ENCODE data around the gene SLX9. TPM values are rescaled to one million over a fixed set of nuclear protein-coding genes. Genes with fewer than 3 reads are reported as not detected.

The SLX9 gene
- total RNA-seq, 1 donor from 2014 or later: 38.8 TPM

- Mint-ChIP-seq H3K4me1 (ENCODE audit: low read depth, unreplicated experiment) (peaks cover 14% of the 10 kb centered on the region), H3K9me3 (ENCODE audit: unreplicated experiment) (no peaks in the 10 kb centered on the region), H3K27me3 (ENCODE audit: low read depth, unreplicated experiment) (no peaks in the 10 kb centered on the region), H3K36me3 (ENCODE audit: low read depth, unreplicated experiment) (peaks cover 6% of the 10 kb centered on the region), H3K4me3 (ENCODE audit: unreplicated experiment) (no peak overlapping the region), H3K27ac (ENCODE audit: unreplicated experiment) (no peak overlapping the region)
- no peak overlapping the region for H3K4me2 ChIP-seq (ENCODE audit: low read length)
- DNase-seq (ENCODE audit: low read depth) (no peak), FAIRE-seq (no peak)
- peaks cover 83% of the 10 kb centered on the region for H3K79me2 ChIP-seq (ENCODE audit: insufficient read depth, low read length)
- no peak overlapping the region for H3K9ac ChIP-seq (ENCODE audit: low read length)
- peaks cover 95% of the 10 kb centered on the region for H4K20me1 ChIP-seq (ENCODE audit: insufficient read depth, low read length)
- H3K27me3 ChIP-seq (ENCODE audit: insufficient read depth, low read length): no peaks in the 10 kb centered on the region
- no peaks in the 10 kb centered on the region for H3K9me3 ChIP-seq (ENCODE audit: insufficient read depth, low read depth, low read length)
- no peak overlapping the region for H3K27ac ChIP-seq (ENCODE audit: low read depth, low read length)
- TF ChIP-seq EZH2 (IDR thresholded peaks at IDR 0.05; ENCODE audit: insufficient read depth, low read length) (no peak), CTCF (IDR thresholded peaks at IDR 0.05; ENCODE audit: insufficient read depth, low read depth, low read length) (no peak)
- H3K4me3 ChIP-seq (ENCODE audit: insufficient read depth, low read depth, low read length): no peak overlapping the region
- peaks cover 20% of the 10 kb centered on the region for H3K4me1 ChIP-seq (ENCODE audit: insufficient read depth, low read length)
- H3K36me3 ChIP-seq (ENCODE audit: insufficient read depth, low read length): no peaks in the 10 kb centered on the region
- H2AFZ ChIP-seq (ENCODE audit: low read depth, low read length): no peak overlapping the region
These were observed 13.2 kb downstream of the SLX9 start for GRCh38 chr21:44952929-44953627.

GRCh38 chr21:44953628-44954021, 13.8 kb downstream of the SLX9 start:
- Histone ChIP-seq H4K20me1 (ENCODE audit: insufficient read depth, low read length) (peaks cover 94% of the 10 kb centered on the region), H3K4me3 (ENCODE audit: insufficient read depth, low read depth, low read length) (no peak overlapping the region), H3K4me2 (ENCODE audit: low read length) (no peak overlapping the region), H3K79me2 (ENCODE audit: insufficient read depth, low read length) (peaks cover 85% of the 10 kb centered on the region), H3K27me3 (ENCODE audit: insufficient read depth, low read length) (no peaks in the 10 kb centered on the region), H3K36me3 (ENCODE audit: insufficient read depth, low read length) (no peaks in the 10 kb centered on the region), H3K4me1 (ENCODE audit: insufficient read depth, low read length) (peaks cover 25% of the 10 kb centered on the region), H3K27ac (ENCODE audit: low read depth, low read length) (no peak overlapping the region), H3K9ac (ENCODE audit: low read length) (no peak overlapping the region), H3K9me3 (ENCODE audit: insufficient read depth, low read depth, low read length) (no peaks in the 10 kb centered on the region), H2AFZ (ENCODE audit: low read depth, low read length) (no peak overlapping the region)
- Mint-ChIP-seq H3K27ac (ENCODE audit: unreplicated experiment) (no peak overlapping the region), H3K27me3 (ENCODE audit: low read depth, unreplicated experiment) (no peaks in the 10 kb centered on the region), H3K4me3 (ENCODE audit: unreplicated experiment) (no peak overlapping the region), H3K36me3 (ENCODE audit: low read depth, unreplicated experiment) (peaks cover 6% of the 10 kb centered on the region), H3K4me1 (ENCODE audit: low read depth, unreplicated experiment) (peaks cover 16% of the 10 kb centered on the region), H3K9me3 (ENCODE audit: unreplicated experiment) (no peaks in the 10 kb centered on the region)
- TF ChIP-seq EZH2 (IDR thresholded peaks at IDR 0.05; ENCODE audit: insufficient read depth, low read length) (no peak), CTCF (IDR thresholded peaks at IDR 0.05; ENCODE audit: insufficient read depth, low read depth, low read length) (no peak)
- DNase-seq (ENCODE audit: low read depth): no peak
- no peak for FAIRE-seq

GRCh38 chr21:44954281-44954771, 14.5 kb downstream of the SLX9 start:
- FAIRE-seq (no peak), DNase-seq (ENCODE audit: low read depth) (no peak)
- TF ChIP-seq EZH2 (IDR thresholded peaks at IDR 0.05; ENCODE audit: insufficient read depth, low read length) (no peak), CTCF (IDR thresholded peaks at IDR 0.05; ENCODE audit: insufficient read depth, low read depth, low read length) (no peak)
- no peak overlapping the region for H3K4me3 ChIP-seq (ENCODE audit: insufficient read depth, low read depth, low read length)
- peaks cover 32% of the 10 kb centered on the region for H3K4me1 ChIP-seq (ENCODE audit: insufficient read depth, low read length)
- Mint-ChIP-seq H3K4me1 (ENCODE audit: low read depth, unreplicated experiment) (peaks cover 21% of the 10 kb centered on the region), H3K27ac (ENCODE audit: unreplicated experiment) (no peak overlapping the region), H3K27me3 (ENCODE audit: low read depth, unreplicated experiment) (no peaks in the 10 kb centered on the region), H3K4me3 (ENCODE audit: unreplicated experiment) (no peak overlapping the region), H3K9me3 (ENCODE audit: unreplicated experiment) (no peaks in the 10 kb centered on the region), H3K36me3 (ENCODE audit: low read depth, unreplicated experiment) (peaks cover 5% of the 10 kb centered on the region)
- peaks cover 87% of the 10 kb centered on the region for H4K20me1 ChIP-seq (ENCODE audit: insufficient read depth, low read length)
- H3K36me3 ChIP-seq (ENCODE audit: insufficient read depth, low read length): no peaks in the 10 kb centered on the region
- H3K9ac ChIP-seq (ENCODE audit: low read length): no peak overlapping the region
- no peak overlapping the region for H2AFZ ChIP-seq (ENCODE audit: low read depth, low read length)
- H3K4me2 ChIP-seq (ENCODE audit: low read length): no peak overlapping the region
- no peaks in the 10 kb centered on the region for H3K27me3 ChIP-seq (ENCODE audit: insufficient read depth, low read length)
- peaks cover 81% of the 10 kb centered on the region for H3K79me2 ChIP-seq (ENCODE audit: insufficient read depth, low read length)
- H3K27ac ChIP-seq (ENCODE audit: low read depth, low read length): no peak overlapping the region
- no peaks in the 10 kb centered on the region for H3K9me3 ChIP-seq (ENCODE audit: insufficient read depth, low read depth, low read length)

Measured in astrocyte (in vitro differentiated cells and primary cell).